Activated gamma-delta T cell treated with Interleukin-2 at 50 U/mL for 16 hours (primary cell): ENCODE results near the gene MYL12A.
"Not testable (repeated sequence)": the region's sequence is repeated elsewhere in the genome, so short reads cannot be mapped to it uniquely, and the experiment has no call there.

Experiments used
- DNase-seq: peaks from one replicate; pipeline ENCODE4 v3.0.0-alpha.2; 2020

MYL12A gene

GRCh38 chr18:3256693-3257626 is 9.4 kb downstream of the MYL12A start:
- no peak for DNase-seq

GRCh38 chr18:3257627-3258120 is 10.1 kb downstream of the MYL12A start:
- no peak for DNase-seq

- DNase-seq, result no peak
Measured at GRCh38 chr18:3260995-3261372, 13.4 kb downstream of the MYL12A start.

- DNase-seq, result peak; percentile 83
Measured at GRCh38 chr18:3261373-3262233, 14.0 kb downstream of the MYL12A start, which contains the start of gene MYL12B. TSS of gene MYL12B (plus strand) at chr18:3262133. CDS start at chr18:3272899, 10,766 bp downstream.

DNA sequence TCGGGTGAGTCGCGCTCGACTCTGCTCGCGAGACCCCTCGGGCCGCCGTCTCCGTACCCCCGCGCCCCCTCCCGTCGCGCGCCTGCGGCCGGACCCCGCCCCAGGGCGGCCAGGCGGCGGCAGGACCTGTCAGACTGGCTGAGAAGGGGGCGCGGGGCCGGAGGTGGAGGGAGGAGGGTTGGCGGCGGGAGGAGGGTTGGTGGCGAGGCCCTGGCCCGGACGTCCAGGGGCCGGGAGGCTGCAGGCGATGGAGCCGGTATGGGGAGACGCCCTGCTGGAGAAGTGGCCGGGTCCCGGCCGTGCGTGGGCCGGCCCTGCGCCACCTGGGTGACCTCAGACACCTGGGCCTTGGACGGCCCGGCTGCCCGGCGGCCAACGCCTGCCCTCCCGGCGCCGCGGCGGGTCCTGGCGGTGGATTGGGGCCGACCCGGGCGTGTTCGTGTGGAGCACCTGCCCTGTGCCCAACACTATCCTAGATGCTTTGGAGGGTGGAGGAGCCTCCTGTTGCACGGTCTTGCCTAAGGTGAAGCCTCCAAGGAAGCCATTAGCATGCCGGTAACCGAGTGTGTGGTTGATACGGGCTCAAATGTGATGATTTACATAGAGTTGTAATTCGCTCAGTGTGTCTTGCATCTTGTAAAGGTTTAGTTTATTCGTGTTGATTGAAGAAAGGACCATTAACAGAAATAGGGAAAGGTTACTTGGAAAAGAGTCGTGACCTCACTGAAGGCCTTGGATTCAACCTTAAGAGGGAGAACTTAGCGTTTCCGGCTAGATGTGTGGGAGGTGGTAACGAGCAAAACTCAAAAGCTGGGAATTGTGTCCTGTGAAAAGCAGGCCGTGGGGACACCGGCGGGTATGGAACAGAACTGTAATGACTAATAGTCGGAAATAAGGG is 14.9 kb downstream of the MYL12A start:
- DNase-seq, result peak; percentile 25

- no peak for DNase-seq
Measured at GRCh38 chr18:3263132-3263700, 15.6 kb downstream of the MYL12A start.

GRCh38 chr18:3264362-3264761 is 16.8 kb downstream of the MYL12A start:
- DNase-seq, result no peak

DNA sequence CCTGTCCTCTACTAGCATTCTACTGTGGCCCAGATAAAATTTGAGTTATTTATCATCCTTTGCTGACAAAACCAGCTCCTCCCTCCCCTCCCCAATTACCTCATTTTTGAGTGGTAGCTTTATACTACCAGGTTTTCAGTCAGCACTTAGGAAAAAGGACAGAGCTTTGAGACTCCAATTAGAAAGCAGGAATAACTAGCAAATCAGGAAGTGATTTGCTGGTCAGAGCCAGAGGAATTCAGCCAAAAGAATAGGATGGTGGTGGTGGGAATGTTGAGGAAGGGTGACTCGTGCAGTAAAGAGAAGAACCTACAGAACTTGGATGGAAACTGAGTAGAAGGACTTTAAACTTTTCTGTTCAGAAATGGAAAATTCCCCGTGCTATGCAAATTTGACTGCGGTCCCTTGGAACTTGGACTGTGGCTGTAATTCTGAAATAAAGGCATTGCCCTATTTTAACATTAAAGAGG is 18.0 kb downstream of the MYL12A start:
- DNase-seq, result no peak

GRCh38 chr18:3266062-3266608 is 18.5 kb downstream of the MYL12A start:
- DNase-seq, result no peak

DNA sequence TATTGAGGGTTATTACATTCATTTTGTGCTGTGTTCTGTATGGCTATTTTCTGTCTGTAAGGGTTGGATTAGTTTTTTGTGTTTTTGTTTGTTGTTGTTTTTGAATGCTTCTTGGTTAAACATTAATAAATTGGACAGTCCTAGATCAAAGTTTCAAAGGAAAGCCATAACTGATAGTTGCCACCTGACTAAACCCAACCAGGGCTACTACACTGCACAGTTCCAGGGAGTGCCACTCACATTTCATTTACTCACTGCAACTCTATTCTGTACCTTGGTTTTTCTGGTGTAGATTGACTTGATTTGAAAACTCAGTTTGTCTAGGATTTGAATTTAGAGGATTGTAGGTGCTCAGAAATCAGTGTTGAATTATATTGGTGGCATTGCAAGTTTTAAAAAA is 20.7 kb downstream of the MYL12A start:
- no peak for DNase-seq

DNA sequence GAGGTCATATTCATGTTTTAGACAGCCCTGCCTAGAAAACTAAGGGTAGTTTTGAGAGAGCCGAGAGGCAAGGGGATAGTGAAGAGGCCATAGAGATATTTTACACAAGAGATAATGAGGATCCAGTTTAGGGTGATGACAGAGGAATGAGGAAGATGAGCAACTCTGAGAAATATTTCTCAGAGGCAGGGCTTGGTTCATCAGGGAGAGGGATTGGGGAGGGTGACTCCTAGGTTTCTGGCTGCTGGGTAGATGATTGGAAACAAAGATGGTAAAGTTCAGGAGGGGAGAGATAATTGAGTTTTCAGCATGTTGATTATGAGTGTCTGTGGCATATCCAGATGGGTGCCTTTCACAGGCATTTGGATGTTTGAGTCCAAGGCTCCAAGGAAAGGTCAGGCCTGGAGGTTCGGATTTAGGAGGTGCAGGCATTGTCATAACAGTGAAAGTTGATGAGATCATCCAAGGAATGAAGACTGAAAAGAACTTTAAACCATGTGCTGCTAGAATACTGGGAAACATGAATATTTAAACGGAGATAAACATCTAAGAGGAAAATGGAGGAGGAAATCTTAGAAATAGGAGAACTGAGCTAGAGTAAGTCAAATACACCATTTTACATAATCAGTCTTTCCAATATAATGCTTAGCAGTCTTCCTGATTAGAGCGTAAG is 21.8 kb downstream of the MYL12A start:
- no peak for DNase-seq

GRCh38 chr18:3269914-3270299 is 22.3 kb downstream of the MYL12A start:
- no peak for DNase-seq

DNA sequence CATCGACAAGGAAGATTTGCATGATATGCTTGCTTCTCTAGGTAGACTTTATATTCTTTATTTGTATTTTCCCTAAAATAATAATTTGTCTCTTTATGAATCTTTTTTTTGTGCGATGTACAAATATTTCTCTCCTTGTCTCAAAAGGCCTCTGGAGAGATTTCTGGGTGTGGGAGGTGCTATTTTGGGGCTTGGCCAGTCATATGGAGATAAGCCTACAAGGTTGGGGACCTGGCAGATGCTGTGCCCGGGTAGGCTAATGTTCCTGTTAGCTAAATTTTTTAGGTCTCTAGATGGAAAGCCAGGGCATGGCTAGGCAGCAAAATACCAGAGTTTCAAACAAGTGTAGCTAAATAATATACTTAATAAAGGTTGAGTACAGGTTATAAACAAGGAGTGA is 25.4 kb downstream of the MYL12A start:
- no peak for DNase-seq

DNA sequence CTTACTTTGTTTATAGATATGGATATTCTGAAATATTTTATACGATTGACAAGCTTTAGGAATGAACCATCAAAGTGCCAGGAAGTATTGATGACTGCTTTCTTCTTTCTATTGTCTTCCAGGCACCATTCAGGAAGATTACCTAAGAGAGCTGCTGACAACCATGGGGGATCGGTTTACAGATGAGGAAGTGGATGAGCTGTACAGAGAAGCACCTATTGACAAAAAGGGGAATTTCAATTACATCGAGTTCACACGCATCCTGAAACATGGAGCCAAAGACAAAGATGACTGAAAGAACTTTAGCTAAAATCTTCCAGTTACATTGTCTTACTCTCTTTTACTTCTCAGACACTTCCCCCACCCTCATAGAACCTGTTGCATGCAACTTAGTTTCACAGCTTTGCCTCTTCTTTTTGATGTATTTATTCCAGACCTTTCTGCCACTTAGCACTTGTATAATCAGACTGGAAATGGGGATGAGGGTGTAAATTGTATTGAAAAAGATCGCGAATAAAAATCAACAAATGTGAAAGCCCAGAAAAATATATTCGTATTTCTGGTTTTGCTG is 30.1 kb downstream of the MYL12A start:
- not testable (repeated sequence) for DNase-seq

DNA sequence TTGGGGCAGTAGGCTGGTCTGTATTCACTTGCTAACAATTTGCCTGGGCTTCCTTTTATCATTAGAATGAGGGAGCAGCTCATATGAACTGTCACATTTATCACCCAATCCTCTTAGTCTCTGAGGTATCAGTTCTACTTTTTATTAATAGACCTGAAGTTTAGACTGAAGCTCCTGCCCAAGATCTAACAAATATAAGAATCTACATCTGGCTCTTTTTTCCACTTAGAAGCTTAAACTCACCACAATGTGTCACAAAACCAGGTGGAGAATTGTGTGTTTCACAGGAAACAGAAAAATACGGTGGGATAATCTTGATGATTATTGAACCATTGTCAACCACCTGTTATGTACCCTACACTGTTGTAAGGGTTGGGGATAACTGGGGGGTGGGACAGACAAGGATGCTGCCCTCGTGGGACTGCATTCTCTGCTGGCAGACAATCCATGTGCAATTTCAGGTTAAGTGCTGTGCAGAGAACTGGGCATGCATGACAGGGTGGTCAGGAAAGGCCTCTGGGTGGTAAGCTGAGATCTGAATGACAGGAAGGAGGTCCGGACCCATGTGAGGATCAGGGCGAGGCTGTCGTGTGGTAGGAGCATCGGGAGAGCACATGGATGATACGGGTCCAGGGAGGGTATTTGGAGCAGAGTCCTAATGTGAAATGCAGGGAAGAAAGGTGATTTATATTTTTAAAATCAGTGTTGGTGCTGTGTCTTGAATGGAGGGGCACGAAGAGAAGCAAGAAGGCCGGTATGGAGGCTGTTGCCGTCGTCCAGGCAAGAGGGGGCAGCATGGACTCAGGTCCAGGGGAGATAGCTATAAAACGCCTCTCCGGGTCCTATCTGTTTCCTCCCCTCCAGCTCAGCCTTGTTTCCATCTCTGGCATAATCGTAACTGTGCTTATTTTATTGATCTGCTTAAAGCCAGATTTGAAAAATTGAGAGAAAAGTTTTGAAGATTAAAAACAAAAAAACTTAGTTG is 31.9 kb downstream of the MYL12A start:
- DNase-seq, result no peak

DNA sequence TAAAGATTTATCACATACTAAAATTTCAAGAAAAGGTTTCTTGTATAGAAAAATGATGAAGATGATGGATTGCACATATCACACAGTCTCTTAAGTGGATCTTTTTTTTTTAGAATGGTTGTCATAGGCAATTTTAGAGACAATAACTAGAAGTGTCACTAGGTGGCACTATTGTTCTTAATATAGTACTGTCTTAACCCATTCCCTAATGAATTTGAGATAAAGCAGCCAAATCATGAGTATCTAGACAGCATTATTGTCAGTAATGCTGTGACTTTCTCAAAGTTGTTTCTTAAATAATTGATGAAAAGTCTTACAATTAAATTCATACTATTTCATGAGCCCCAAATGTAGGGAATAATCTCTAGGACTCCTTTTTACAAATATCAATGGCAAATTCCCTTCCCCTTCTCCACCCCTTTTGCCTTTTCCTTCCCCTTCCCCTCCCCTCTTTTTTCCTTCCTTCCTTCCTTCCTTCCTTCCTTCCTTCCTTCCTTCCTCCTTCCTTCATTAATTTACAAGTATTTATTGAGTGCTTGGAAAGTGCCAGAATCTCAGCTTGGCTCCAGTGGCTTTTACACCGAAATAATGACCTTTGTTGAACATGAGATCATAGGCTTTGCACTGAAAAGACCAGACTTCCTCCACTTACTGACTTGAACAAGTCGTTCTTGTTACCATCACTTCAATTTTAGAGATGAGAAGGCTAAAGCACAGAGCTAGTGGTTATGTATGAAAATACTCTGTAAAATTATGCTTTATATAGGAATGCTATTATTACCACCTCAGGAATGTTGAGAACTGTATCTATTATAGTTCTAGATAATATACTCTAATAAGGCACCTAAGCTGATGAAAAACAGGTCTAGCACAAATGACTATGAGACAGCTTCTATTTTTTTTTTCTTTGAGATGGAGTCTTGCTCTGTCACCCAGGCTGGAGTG is 34.1 kb downstream of the MYL12A start:
- no peak for DNase-seq

GRCh38 chr18:3283253-3283863 is 35.8 kb downstream of the MYL12A start:
- no peak for DNase-seq

DNA sequence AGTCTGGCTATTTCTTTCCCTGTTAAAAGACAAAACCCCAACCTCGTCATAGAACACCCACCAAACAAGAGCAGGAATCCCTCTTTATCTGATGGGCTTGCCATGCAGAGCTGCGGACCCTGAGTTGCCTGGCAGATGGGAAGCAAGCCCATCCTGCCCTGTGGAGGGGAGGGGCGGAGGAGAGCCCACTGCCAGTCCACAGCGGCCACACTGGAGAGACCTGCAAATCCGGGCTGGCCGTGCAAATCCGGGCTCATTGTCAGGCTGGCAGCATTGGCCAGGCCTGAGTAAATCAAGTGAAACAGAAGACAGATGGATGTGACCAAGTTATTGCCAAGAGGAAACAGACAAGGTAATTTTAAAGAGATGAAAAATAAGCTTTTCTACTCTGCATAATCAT is 36.3 kb downstream of the MYL12A start:
- DNase-seq, result no peak
